GM19035 (cell line): ENCODE measurements around the gene PCDHB10.
"Not testable (repeated sequence)": the region's sequence is repeated elsewhere in the genome, so short reads cannot be mapped to it uniquely, and the experiment has no call there.

Source experiments
- ATAC-seq: cut with Tn5 transposase; IDR thresholded peaks from one replicate; pipeline ENCODE4 v1.9.1; 2021; ENCODE audit not compliant: unreplicated experiment

PCDHB10 gene

GRCh38 chr5:141192110-141192725 lies at the start of gene PCDHB10:
Gene PCDHB10, plus strand, starts transcription at chr5:141192353. Its CDS starts 200 bp downstream, at chr5:141192553.
- no peak for ATAC-seq

GRCh38 chr5:141149812-141150211 lies 42.3 kb upstream of the PCDHB10 start, which contains the start of gene PCDHB6:
Gene PCDHB6, plus strand, starts transcription at chr5:141150057. Its CDS starts 201 bp downstream, at chr5:141150258.
- no peak for ATAC-seq

GRCh38 chr5:141150224-141150992 lies 41.7 kb upstream of the PCDHB10 start:
- ATAC-seq: no peak

GRCh38 chr5:141150993-141151325 lies 41.2 kb upstream of the PCDHB10 start:
- ATAC-seq: no peak

- not testable (repeated sequence) for ATAC-seq
Measured at GRCh38 chr5:141151632-141152031, 40.5 kb upstream of the PCDHB10 start.

- ATAC-seq: not testable (repeated sequence)
Measured at GRCh38 chr5:141152096-141152495, 40.1 kb upstream of the PCDHB10 start.

- ATAC-seq: no peak
Measured at GRCh38 chr5:141155540-141156374, 36.4 kb upstream of the PCDHB10 start.

- ATAC-seq: not testable (repeated sequence)
Measured at GRCh38 chr5:141157356-141157755, 34.8 kb upstream of the PCDHB10 start.

- not testable (repeated sequence) for ATAC-seq
Measured at GRCh38 chr5:141157901-141158300, 34.3 kb upstream of the PCDHB10 start.

- no peak for ATAC-seq
Measured at GRCh38 chr5:141172381-141173204, 19.6 kb upstream of the PCDHB10 start, which contains the start of gene PCDHB7. Gene PCDHB7, plus strand, starts transcription at chr5:141172644. Its CDS starts 192 bp downstream, at chr5:141172836.

- not testable (repeated sequence) for ATAC-seq
Measured at GRCh38 chr5:141174291-141175104, 17.7 kb upstream of the PCDHB10 start.

GRCh38 chr5:141175933-141176332 lies 16.2 kb upstream of the PCDHB10 start:
- ATAC-seq: no peak

GRCh38 chr5:141177577-141178191 lies 14.5 kb upstream of the PCDHB10 start, which contains the start of gene PCDHB8:
Gene PCDHB8, plus strand, starts transcription at chr5:141177790. Its CDS starts 245 bp downstream, at chr5:141178035.
- ATAC-seq: not testable (repeated sequence)

GRCh38 chr5:141179371-141179770 lies 12.8 kb upstream of the PCDHB10 start:
- not testable (repeated sequence) for ATAC-seq

GRCh38 chr5:141179876-141180275 lies 12.3 kb upstream of the PCDHB10 start:
- ATAC-seq: not testable (repeated sequence)

GRCh38 chr5:141180313-141180712 lies 11.8 kb upstream of the PCDHB10 start:
- ATAC-seq: no peak

- ATAC-seq: no peak
Measured at GRCh38 chr5:141182248-141182647, 9.9 kb upstream of the PCDHB10 start, which contains the start of gene PCDHB16. Gene PCDHB16, plus strand, starts transcription at chr5:141182387. Its CDS starts 173 bp downstream, at chr5:141182560.

- not testable (repeated sequence) for ATAC-seq
Measured at GRCh38 chr5:141184117-141184855, 7.9 kb upstream of the PCDHB10 start.
